ENCODE data around the gene CLIC3.
"Not testable (repeated sequence)": the region's sequence is repeated elsewhere in the genome, so short reads cannot be mapped to it uniquely, and the experiment has no call there.

The CLIC3 gene

GRCh38 chr9:136996361-136997292 lies at the start of gene CLIC3:
Gene CLIC3, minus strand, starts transcription at chr9:136996568. Its CDS starts 25 bp downstream, at chr9:136996543.
- DNase-seq = no peak

GRCh38 chr9:137045294-137046087 lies 49.1 kb upstream of the CLIC3 start:
- peak in 12 of 56 donors; percentile 19 to 63 (median 36) for DNase-seq

- DNase-seq = peak in 13 of 56 donors; percentile 13 to 57 (median 45)
Observed at GRCh38 chr9:137044502-137045177, 48.3 kb upstream of the CLIC3 start.

GRCh38 chr9:137044037-137044436 lies 47.7 kb upstream of the CLIC3 start:
- no peak for DNase-seq

GRCh38 chr9:137042751-137043727 lies 46.7 kb upstream of the CLIC3 start:
- no peak for DNase-seq

GRCh38 chr9:137041124-137041523 lies 44.8 kb upstream of the CLIC3 start:
- peak in 1 of 56 donors; percentile 26 for DNase-seq

GRCh38 chr9:137040568-137040967 lies 44.2 kb upstream of the CLIC3 start:
- DNase-seq = no peak

GRCh38 chr9:137039611-137040366 lies 43.4 kb upstream of the CLIC3 start:
- DNase-seq = no peak

- no peak for DNase-seq
Observed at GRCh38 chr9:137038916-137039315, 42.5 kb upstream of the CLIC3 start.

- DNase-seq = no peak
Observed at GRCh38 chr9:137037483-137037882, 41.1 kb upstream of the CLIC3 start.

- no peak for DNase-seq
Observed at GRCh38 chr9:137037035-137037434, 40.7 kb upstream of the CLIC3 start.

- no peak for DNase-seq
Observed at GRCh38 chr9:137035937-137036336, 39.6 kb upstream of the CLIC3 start.

- no peak for DNase-seq
Observed at GRCh38 chr9:137035507-137035834, 39.1 kb upstream of the CLIC3 start.

GRCh38 chr9:137034709-137035506 lies 38.5 kb upstream of the CLIC3 start:
- DNase-seq = peak in 54 of 56 donors; percentile 29 to 88 (median 74)

GRCh38 chr9:137034039-137034708 lies 37.8 kb upstream of the CLIC3 start:
- peak in 1 of 56 donors; percentile 48 for DNase-seq

- not testable (repeated sequence) for DNase-seq
Observed at GRCh38 chr9:137033481-137033880, 37.1 kb upstream of the CLIC3 start.

GRCh38 chr9:137032858-137033257 lies 36.5 kb upstream of the CLIC3 start:
- DNase-seq = no peak

Measured in amygdala (tissue), 56 donors.